H1 (cell line): Measurements from ENCODE around the gene SLC30A9. TPM values are rescaled to one million over a fixed set of nuclear protein-coding genes. Genes with fewer than 3 reads are reported as not detected.

Experiments
- CTCF ChIA-PET: fragments of 300-600 bp; sonication (Branson Sonifier 250); formaldehyde crosslinking; loops from one replicate; lab custom pipeline; 2021; ENCODE audit not compliant: partially characterized antibody; lab: Charles Lee
- POLR2A ChIA-PET: fragments of 300-600 bp; sonication (Branson Sonifier 250); formaldehyde crosslinking; loops from one replicate; lab custom pipeline; 2021; ENCODE audit warnings: inconsistent platforms; ENCODE audit not compliant: partially characterized antibody; lab: Charles Lee
- DNase-seq, 2 experiments: peaks; one replicate each; pipeline versions ENCODE4 v3.0.0 to v3.0.0-alpha.2; 2010 to 2022; ENCODE audit warnings: low spot score in 2 of 2, low read depth in 1 of 2, mixed read lengths in 1 of 2
- FAIRE-seq: peaks from 2 replicates; lab custom pipeline; 2011; peaks lifted over from hg19 to GRCh38; lab: Jason Lieb, UNC
- H2AFZ ChIP-seq: 2 replicates; pipeline ENCODE4 v1.8.1; 2012; ENCODE audit warnings: low read length, inconsistent platforms
- H2AK5ac ChIP-seq: 2 replicates; pipeline ENCODE4 v1.6.1; 2013; ENCODE audit warnings: low read depth, low read length
- H2BK120ac ChIP-seq: replicated peaks from 2 replicates; pipeline ENCODE3; 2013; ENCODE audit warnings: low read depth, low read length, inconsistent platforms
- H2BK12ac ChIP-seq: 2 replicates; pipeline ENCODE4 v1.6.1; 2013; ENCODE audit warnings: low read depth, low read length
- H2BK15ac ChIP-seq: 2 replicates; pipeline ENCODE4 v1.6.1; 2013; ENCODE audit warnings: low read length
- H2BK20ac ChIP-seq: 2 replicates; pipeline ENCODE4 v1.6.1; 2013; ENCODE audit warnings: low read length
- H2BK5ac ChIP-seq: 2 replicates; pipeline ENCODE4 v1.6.1; 2013; ENCODE audit warnings: low read depth, low read length
- H3K14ac ChIP-seq: 2 replicates; pipeline ENCODE4 v1.6.1; 2013; ENCODE audit warnings: inconsistent platforms; ENCODE audit not compliant: insufficient read length
- H3K18ac ChIP-seq: 2 replicates; pipeline ENCODE4 v1.6.1; 2013; ENCODE audit warnings: low read length; ENCODE audit errors: extremely low read depth
- H3K23ac ChIP-seq: 2 replicates; pipeline ENCODE4 v1.6.1; 2013; ENCODE audit warnings: inconsistent platforms; ENCODE audit not compliant: insufficient read length
- H3K23me2 ChIP-seq: 2 replicates; pipeline ENCODE4 v1.6.1; 2013; ENCODE audit warnings: low read depth, low read length
- H3K27ac ChIP-seq: 2 replicates; pipeline ENCODE4 v1.6.1; 2011; ENCODE audit warnings: low read depth, low read length, inconsistent platforms
- H3K27me3 ChIP-seq, 4 experiments: replicated peaks in 1 of 4; 1 replicate in 1 of 4; 2 replicates in 3 of 4; pipeline versions ENCODE4 v1.6.1 to v1.8.1; 2011 to 2013; ENCODE audit warnings: low read length in 3 of 4, mild to moderate bottlenecking in 3 of 4, inconsistent platforms in 2 of 4, mixed read lengths in 2 of 4, moderate library complexity in 1 of 4; ENCODE audit not compliant: control insufficient read depth in 3 of 4, insufficient read depth in 3 of 4; ENCODE audit errors: extremely low read depth in 1 of 4
- H3K36me3 ChIP-seq, 4 experiments: 2 replicates each; pipeline versions ENCODE4 v1.6.1 to v1.8.1; 2011 to 2013; ENCODE audit warnings: mild to moderate bottlenecking in 4 of 4, low read length in 3 of 4, moderate library complexity in 2 of 4, control low read depth in 1 of 4, inconsistent platforms in 1 of 4; ENCODE audit not compliant: insufficient read depth in 4 of 4, control insufficient read depth in 2 of 4
- H3K4ac ChIP-seq: replicated peaks from 2 replicates; pipeline ENCODE3; 2013; ENCODE audit warnings: low read length, low read depth, mixed read lengths, inconsistent platforms; ENCODE audit not compliant: insufficient read length
- H3K4me1 ChIP-seq, 4 experiments: replicated peaks in 1 of 4; 1 replicate in 1 of 4; 2 replicates in 3 of 4; pipeline versions ENCODE4 v1.6.1 to v1.8.1; 2011 to 2013; ENCODE audit warnings: low read length in 3 of 4, inconsistent platforms in 2 of 4, mixed read lengths in 1 of 4; ENCODE audit not compliant: insufficient read depth in 4 of 4, control insufficient read depth in 3 of 4
- H3K4me2 ChIP-seq, 2 experiments: 2 replicates each; pipeline versions ENCODE4 v1.6.1 to v1.8.1; 2011 to 2013; ENCODE audit warnings: low read depth in 2 of 2, low read length in 2 of 2, control low read depth in 1 of 2, inconsistent platforms in 1 of 2, mild to moderate bottlenecking in 1 of 2; ENCODE audit not compliant: insufficient read depth in 1 of 2
- H3K4me3 ChIP-seq, 4 experiments: fragments of 200-600, 300-600 bp in 1 of 4; sonication (generic), shearing (Covaris generic), sonication (Bioruptor Twin) in 1 of 4; 2 replicates each; pipeline versions ENCODE4 v1.5.1 to v1.8.1; 2011 to 2016; ENCODE audit warnings: low read length in 4 of 4, low read depth in 3 of 4, control low read depth in 2 of 4, inconsistent platforms in 2 of 4, mild to moderate bottlenecking in 2 of 4, mixed read lengths in 1 of 4, moderate library complexity in 1 of 4; ENCODE audit not compliant: insufficient read depth in 2 of 4; ENCODE audit errors: extremely low read depth in 1 of 4
- H3K56ac ChIP-seq: replicated peaks from 2 replicates; pipeline ENCODE3; 2013; ENCODE audit warnings: low read depth, mild to moderate bottlenecking, mixed read lengths, low read length, inconsistent platforms; ENCODE audit not compliant: insufficient read length
- H3K79me1 ChIP-seq: 2 replicates; pipeline ENCODE4 v1.6.1; 2013; ENCODE audit warnings: low read depth, low read length, control low read depth
- H3K79me2 ChIP-seq, 2 experiments: 2 replicates each; pipeline versions ENCODE4 v1.6.1 to v1.8.1; 2012 to 2013; ENCODE audit warnings: low read length in 2 of 2, mild to moderate bottlenecking in 2 of 2, inconsistent platforms in 1 of 2; ENCODE audit not compliant: insufficient read depth in 2 of 2, control insufficient read depth in 1 of 2
- H3K9ac ChIP-seq, 4 experiments: replicated peaks in 1 of 4; 1 replicate in 1 of 4; 2 replicates in 3 of 4; pipeline versions ENCODE4 v1.6.1 to v1.8.1; 2011 to 2013; ENCODE audit warnings: low read depth in 3 of 4, low read length in 3 of 4, control low read depth in 2 of 4, mild to moderate bottlenecking in 2 of 4, moderate library complexity in 2 of 4, inconsistent platforms in 1 of 4; ENCODE audit errors: extremely low read depth in 1 of 4
- H3K9me3 ChIP-seq, 2 experiments: 2 replicates each; pipeline versions ENCODE4 v1.6.1 to v1.8.1; 2012 to 2013; ENCODE audit warnings: mild to moderate bottlenecking in 2 of 2, moderate library complexity in 2 of 2, control low read depth in 1 of 2, inconsistent platforms in 1 of 2, low read depth in 1 of 2, low read length in 1 of 2, mixed read lengths in 1 of 2; ENCODE audit not compliant: insufficient read depth in 2 of 2
- H4K20me1 ChIP-seq, 2 experiments: replicated peaks in 1 of 2; 2 replicates each; pipeline versions ENCODE3 to v1.8.1; 2011 to 2013; ENCODE audit warnings: inconsistent platforms in 2 of 2, low read length in 2 of 2, mild to moderate bottlenecking in 1 of 2; ENCODE audit not compliant: insufficient read depth in 2 of 2, control insufficient read depth in 1 of 2
- H4K5ac ChIP-seq: 2 replicates; pipeline ENCODE4 v1.6.1; 2013; ENCODE audit warnings: low read length, low read depth, mixed read lengths, inconsistent platforms; ENCODE audit not compliant: insufficient read length
- H4K8ac ChIP-seq: 2 replicates; pipeline ENCODE4 v1.8.0; 2013; ENCODE audit warnings: mild to moderate bottlenecking, moderate library complexity, low read length, inconsistent platforms; ENCODE audit not compliant: insufficient read depth; ENCODE audit errors: extremely low read depth
- H4K91ac ChIP-seq: replicated peaks from 2 replicates; pipeline ENCODE3; 2013; ENCODE audit warnings: low read length, mixed read lengths, inconsistent platforms; ENCODE audit not compliant: insufficient read length
- FOSL1 ChIP-seq: IDR thresholded peaks from 2 replicates; pipeline ENCODE4 v1.6.1; 2011; ENCODE audit warnings: mild to moderate bottlenecking, low read depth, low read length, moderate library complexity; ENCODE audit not compliant: insufficient read depth
- KDM1A ChIP-seq: fragments of 200-600, 300-600 bp; sonication (generic); IDR thresholded peaks from 2 replicates; pipeline ENCODE4 v1.7.1; 2016; ENCODE audit warnings: mild to moderate bottlenecking, low read length, borderline replicate concordance
- NANOG ChIP-seq: IDR thresholded peaks from 2 replicates; pipeline ENCODE4 v1.6.1; 2011; ENCODE audit warnings: low read length, low read depth, mild to moderate bottlenecking, inconsistent platforms; ENCODE audit not compliant: insufficient read depth, poor library complexity, severe bottlenecking
- NRF1 ChIP-seq: IDR thresholded peaks from 2 replicates; pipeline ENCODE4 v1.6.1; 2011; ENCODE audit warnings: mild to moderate bottlenecking, low read depth, low read length, improper control_type of control experiment
- PHF8 ChIP-seq: fragments of 200-600 bp; sonication (generic); conservative IDR thresholded peaks from 2 replicates; pipeline ENCODE4 v1.7.1; 2012; ENCODE audit warnings: low read depth, mild to moderate bottlenecking, inconsistent platforms, low read length, moderate library complexity
- POLR2AphosphoS5 ChIP-seq: IDR thresholded peaks from 2 replicates; pipeline ENCODE4 v1.6.1; 2011; ENCODE audit warnings: low read depth, low read length
- RBBP5 ChIP-seq: IDR thresholded peaks from 2 replicates; pipeline ENCODE4 v1.7.1; 2012; ENCODE audit warnings: low read depth, mild to moderate bottlenecking, inconsistent platforms, low read length, moderate library complexity, borderline replicate concordance
- SIRT6 ChIP-seq: IDR thresholded peaks from one replicate; pipeline ENCODE4 v1.7.1; 2012; ENCODE audit warnings: low read length, inconsistent platforms
- SUZ12 ChIP-seq: fragments of 200-600 bp; sonication (generic); IDR thresholded peaks from 2 replicates; pipeline ENCODE4 v1.6.1; 2012; ENCODE audit warnings: mild to moderate bottlenecking, inconsistent platforms, low read length, moderate library complexity, mixed read lengths
- TCF12 ChIP-seq: IDR thresholded peaks from 2 replicates; pipeline ENCODE4 v1.6.1; 2011; ENCODE audit warnings: low read depth, mild to moderate bottlenecking, low read length
- ZNF274 ChIP-seq: IDR thresholded peaks from 2 replicates; pipeline ENCODE4 v1.7.0; 2012; ENCODE audit warnings: low read length, borderline replicate concordance; ENCODE audit errors: extremely low read depth
- WGBS, 2 experiments: shearing (Covaris generic) in 1 of 2; methylation state at CpG; one replicate each; pipeline versions ENCODE4 v1.1.6 to v1.1.7; 2013 to 2015; ENCODE audit warnings: low lambda C conversion rate in 2 of 2, mixed read lengths in 2 of 2, inconsistent platforms in 1 of 2, low coverage in 1 of 2, missing lambda C conversion rate in 1 of 2; ENCODE audit not compliant: insufficient replicate concordance in 2 of 2, insufficient coverage in 1 of 2, insufficient read length in 1 of 2; ENCODE audit errors: extremely low coverage in 1 of 2, missing lambda C conversion rate in 1 of 2; 5-methylcytosine and 5-hydroxymethylcytosine counted together
- polyA plus RNA-seq, 7 experiments: library from polyadenylated mRNA; depleted of rRNA in 3 of 7; stranded (reverse) in 5 of 7; unstranded in 2 of 7; fragments of >200 nt in 5 of 7; fragments of 200-250 nt in 2 of 7; gene quantifications; 1 replicate in 5 of 7; 2 replicates in 1 of 7; 4 replicates in 1 of 7; pipeline versions ENCODE4 v1.2.1 to v1.2.3, GENCODE V29; 2011 to 2013; ENCODE audit warnings: missing spikeins in 2 of 7, mixed read lengths in 2 of 7
- total RNA-seq: library from RNA; stranded (reverse); fragmentation: NEBNext Ultra II Directional; extraction: Animal tissue kit (Norgen Biotek cat#: 25700); gene quantifications from 2 replicates; pipeline ENCODE4 v1.2.1, GENCODE V29; 2021
- TF ChIP-seq, protein P1 (sequence below), 3 experiments: IDR thresholded peaks; 1 replicate in 2 of 3; 2 replicates in 1 of 3; pipeline versions ENCODE4 v1.5.1 to v1.6.1; 2011; ENCODE audit warnings: low read length in 3 of 3, mild to moderate bottlenecking in 3 of 3, inconsistent platforms in 2 of 3, low read depth in 1 of 3, moderate library complexity in 1 of 3; ENCODE audit not compliant: insufficient read depth in 1 of 3; ENCODE audit errors: control extremely low read depth in 1 of 3

Gene SLC30A9
- total and polyA plus RNA-seq, 2 of the 8 experiments (the other 6 are each of a cell fraction or from before 2014, with no cell fraction given) = 41.2 to 67.2 TPM

DNA sequence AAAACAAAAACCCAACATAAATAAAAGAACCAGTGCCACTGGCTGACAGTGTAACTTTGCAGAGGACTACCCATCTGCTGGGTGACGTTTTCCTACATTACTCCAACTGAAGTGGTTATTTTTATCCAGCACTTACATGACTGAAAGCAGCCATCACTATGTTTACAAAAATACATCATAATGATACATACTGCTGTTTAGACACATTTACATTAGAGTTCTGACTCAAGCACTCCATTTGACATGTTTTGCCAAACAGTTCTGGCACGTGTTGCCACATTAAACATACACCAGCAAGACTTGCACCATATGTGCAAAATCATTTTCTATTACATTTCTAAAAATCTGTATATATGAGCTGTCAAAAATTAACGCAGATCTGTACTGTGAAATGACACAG is 122.5 kb downstream of the SLC30A9 start:
- ChIA-PET POLR2A (no interaction called here), CTCF (interaction anchor here (0.8 to 1.8 kb wide), 2 partner anchors 9 to 122 kb away, joined by 3 to 4 read pairs; no protein-coding TSS in a partner anchor)
- Histone ChIP-seq H2BK120ac (no peak overlapping the region), H2BK5ac (no peak overlapping the region), H2BK12ac (no peak overlapping the region), H3K4me1 (no peaks in the 10 kb centered on the region), H3K79me1 (no peaks in the 10 kb centered on the region), H3K9ac (no peak overlapping the region), H3K14ac (no peak overlapping the region), H3K79me2 (no peaks in the 10 kb centered on the region), H4K20me1 (peaks cover 0 to 2% of the 10 kb centered on the region in 2 experiments), H2BK15ac (no peak overlapping the region), H3K23ac (no peak overlapping the region), H4K8ac (no peak overlapping the region), H3K27me3 (no peaks in the 10 kb centered on the region), H3K36me3 (peaks cover 0 to 20% (median 6%) of the 10 kb centered on the region in 4 experiments; a peak in 4 of 8 replicates), H2AFZ (no peak overlapping the region), H2AK5ac (no peak overlapping the region), H4K91ac (no peak overlapping the region), H3K9me3 (no peaks in the 10 kb centered on the region), H3K4me3 (no peak overlapping the region), H4K5ac (no peak overlapping the region), H3K56ac (no peak overlapping the region), H3K4me2 (no peak overlapping the region), H3K18ac (no peak overlapping the region), H3K27ac (no peak overlapping the region), H3K23me2 (no peaks in the 10 kb centered on the region), H2BK20ac (no peak overlapping the region), H3K4ac (no peak overlapping the region)
- 89% methylated on average over 3 of the region's 3 CpGs; no CpG with 5 or more reads in 1 of the 2 experiments for WGBS, 2 experiments
- FAIRE-seq = no peak
- no peak for DNase-seq
- TF ChIP-seq RBBP5 (no peak), ZNF274 (no peak), KDM1A (no peak), NANOG (no peak), NRF1 (no peak), PHF8 (no peak), SIRT6 (no peak), POLR2AphosphoS5 (no peak), SUZ12 (no peak), TCF12 (no peak), FOSL1 (no peak)
- TF ChIP-seq, protein P1, sequence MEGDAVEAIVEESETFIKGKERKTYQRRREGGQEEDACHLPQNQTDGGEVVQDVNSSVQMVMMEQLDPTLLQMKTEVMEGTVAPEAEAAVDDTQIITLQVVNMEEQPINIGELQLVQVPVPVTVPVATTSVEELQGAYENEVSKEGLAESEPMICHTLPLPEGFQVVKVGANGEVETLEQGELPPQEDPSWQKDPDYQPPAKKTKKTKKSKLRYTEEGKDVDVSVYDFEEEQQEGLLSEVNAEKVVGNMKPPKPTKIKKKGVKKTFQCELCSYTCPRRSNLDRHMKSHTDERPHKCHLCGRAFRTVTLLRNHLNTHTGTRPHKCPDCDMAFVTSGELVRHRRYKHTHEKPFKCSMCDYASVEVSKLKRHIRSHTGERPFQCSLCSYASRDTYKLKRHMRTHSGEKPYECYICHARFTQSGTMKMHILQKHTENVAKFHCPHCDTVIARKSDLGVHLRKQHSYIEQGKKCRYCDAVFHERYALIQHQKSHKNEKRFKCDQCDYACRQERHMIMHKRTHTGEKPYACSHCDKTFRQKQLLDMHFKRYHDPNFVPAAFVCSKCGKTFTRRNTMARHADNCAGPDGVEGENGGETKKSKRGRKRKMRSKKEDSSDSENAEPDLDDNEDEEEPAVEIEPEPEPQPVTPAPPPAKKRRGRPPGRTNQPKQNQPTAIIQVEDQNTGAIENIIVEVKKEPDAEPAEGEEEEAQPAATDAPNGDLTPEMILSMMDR (IDR thresholded peaks at IDR 0.05; ENCODE audit: control extremely low read depth in 1 of 3, insufficient read depth in 1 of 3, low read depth in 1 of 3, low read length in 3 of 3) = no peak
